ENCODE data around the gene KRTAP4-9.
"Not testable (repeated sequence)": the region's sequence is repeated elsewhere in the genome, so short reads cannot be mapped to it uniquely, and the experiment has no call there.

KRTAP4-9 gene

DNA sequence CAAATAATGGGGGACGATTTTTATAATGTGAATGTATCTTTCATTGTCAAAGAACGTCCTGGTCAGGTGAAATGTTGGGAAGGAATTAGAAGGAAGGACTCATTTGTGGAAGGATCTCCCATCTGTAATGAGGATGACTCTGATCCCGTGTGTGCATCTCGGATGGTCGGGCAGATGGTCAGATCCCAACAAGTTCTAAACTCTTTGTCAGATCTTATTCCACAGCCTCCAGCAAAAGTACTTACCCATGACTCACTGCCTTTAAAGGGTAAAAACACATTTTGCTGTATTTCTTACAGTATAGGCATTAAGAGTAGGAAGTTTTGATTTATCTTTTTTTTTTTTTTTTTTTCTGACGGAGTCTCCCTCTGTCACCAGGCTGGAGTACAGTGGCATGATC lies 6.7 kb upstream of the KRTAP4-9 start:
- no peak for DNase-seq

DNA sequence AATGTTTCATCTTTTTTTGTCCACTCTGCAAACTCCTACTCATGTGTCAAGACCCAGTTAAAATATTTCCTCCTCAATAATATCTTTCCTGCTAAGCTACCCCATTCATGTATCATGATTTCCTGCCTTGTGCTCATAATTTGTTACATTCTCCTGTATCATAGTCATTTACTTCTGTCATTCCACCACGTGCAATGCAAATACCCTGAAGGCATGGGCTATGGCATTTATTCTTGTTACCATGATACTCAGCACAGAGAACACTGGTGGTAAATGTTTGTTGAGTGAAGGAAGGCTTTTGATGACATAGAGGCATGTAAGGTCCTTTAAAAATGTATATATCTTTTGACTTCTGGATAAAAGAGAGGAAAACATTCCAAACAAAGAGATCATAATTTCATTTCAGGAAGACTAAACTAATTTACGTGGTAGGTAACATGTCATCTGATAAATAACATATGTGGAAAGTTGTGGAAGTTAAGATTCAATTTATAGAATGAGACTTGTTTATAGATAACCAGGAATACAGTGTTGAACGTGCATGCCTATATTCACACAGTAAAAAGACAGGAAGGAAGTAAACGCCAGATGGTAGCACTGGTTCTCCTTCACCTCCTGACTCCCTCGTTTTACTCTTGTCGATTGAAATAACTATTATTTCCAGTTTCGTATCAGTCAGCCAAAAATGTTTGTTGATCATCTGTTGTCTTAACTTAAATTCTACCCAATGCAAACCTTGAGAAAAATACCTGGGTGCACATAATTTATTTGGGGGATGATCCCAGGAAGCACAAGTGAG lies 5.3 kb upstream of the KRTAP4-9 start:
- not testable (repeated sequence) for DNase-seq

DNA sequence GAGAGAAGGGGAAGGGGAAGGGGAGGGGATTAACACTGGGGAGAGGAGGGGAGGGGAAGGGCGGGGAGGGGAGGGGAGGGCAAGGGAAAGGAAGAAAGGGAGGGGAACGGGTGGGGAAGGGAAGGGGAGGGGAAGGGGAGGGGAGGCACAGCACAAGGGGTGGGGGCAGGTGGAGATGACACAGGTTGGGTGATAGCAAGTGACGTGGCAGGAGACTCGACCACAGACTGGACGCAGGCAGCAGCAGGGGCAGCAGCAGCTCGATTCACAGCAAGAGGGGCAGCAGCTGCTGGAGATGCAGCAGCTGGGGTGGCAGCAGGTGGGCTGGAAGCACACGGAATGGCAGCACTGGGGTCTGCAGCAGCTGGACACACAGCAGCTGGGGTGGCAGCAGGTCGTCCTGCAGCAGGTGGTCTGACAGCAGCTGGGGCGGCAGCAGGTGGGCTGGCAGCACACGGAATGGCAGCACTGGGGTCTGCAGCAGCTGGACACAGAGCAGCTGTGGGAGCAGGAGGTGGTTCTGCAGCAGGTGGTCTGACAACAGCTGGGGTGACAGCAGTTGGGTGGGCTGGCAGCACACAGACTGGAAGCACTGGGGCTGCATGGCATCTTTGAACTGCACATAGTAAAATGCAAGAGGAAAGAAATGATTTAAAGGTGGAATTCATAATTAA lies 3.5 kb upstream of the KRTAP4-9 start, which contains the start of gene KRTAP4-16:
Gene KRTAP4-16 (minus strand): TSS at position 624 of the 674 bp plus-strand sequence. CDS start 0 bp downstream, at position 624.
- DNase-seq, result no peak

DNA sequence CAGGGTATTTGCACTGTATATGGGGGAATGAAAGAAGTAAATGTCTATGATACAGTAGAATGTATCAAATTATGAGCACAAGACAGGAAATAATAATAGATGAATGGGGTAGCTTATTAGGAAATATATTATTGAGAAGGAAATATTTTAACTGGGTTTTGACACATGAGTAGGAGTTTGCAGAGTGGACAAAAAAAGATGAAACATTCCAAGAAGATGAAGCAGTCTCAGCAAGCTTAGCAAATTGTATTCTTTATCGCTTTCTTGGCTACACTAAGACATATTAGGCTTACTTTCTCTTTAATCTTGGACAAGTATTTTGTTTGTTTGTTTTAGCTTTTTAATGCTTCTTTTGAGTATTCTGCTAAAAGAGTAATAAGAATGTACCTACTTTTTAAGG lies 1.3 kb upstream of the KRTAP4-9 start:
- DNase-seq, result no peak

DNA sequence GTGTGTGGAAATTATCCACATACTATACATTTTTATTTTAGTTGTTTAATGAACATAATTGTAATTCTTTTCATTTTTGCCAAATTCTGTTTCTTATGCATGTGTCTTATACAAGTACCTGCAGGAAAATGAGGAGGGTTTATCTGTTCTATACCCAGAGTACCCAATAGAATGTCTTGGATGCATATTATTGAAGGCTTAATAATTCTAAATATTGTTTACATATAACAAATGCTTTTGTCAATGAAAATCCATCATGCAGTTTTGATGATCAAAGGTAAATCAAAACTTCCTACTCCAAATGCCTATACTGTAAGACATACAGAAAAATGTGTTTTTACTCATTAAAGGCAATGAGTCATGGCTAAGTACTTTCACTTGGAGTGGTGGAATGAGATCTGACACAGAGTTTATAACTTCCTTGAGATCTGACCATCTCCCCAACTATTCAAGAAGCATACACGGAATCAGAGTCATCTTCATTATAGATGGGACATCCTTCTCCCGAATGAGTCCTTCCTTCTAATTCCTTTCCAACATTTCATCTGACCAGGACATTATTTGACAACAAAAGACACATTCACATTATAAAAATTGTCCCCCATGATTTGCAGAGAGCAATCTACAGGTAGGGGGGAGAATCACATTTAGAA lies 677 bp upstream of the KRTAP4-9 start:
- DNase-seq, result not testable (repeated sequence)

DNA sequence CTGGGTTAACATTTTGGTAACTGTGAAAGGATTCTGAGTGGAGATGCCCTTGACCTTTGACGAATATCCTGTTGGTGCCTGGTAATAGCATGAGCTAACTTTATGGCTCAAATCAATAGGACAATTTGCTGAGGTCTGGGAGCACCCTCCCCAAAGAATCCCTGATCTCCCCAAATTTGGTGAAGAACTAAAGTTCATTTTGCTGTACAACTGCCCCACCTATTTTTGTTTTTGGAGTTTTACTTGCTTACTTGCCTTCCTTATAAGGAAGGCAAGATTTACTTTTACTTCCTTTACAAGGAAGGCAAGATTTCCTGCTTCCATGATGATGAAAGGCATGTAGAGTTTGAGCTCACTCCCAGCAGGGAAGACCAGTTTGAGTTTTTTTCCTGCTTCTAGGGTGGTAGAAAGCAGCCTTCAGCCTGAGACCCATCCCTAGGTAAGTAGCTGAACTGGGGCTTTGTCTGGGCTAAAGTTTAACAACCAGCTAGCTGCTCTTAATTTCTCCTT lies 2.8 kb downstream of the KRTAP4-9 start:
- peak; percentile 31 for DNase-seq

DNA sequence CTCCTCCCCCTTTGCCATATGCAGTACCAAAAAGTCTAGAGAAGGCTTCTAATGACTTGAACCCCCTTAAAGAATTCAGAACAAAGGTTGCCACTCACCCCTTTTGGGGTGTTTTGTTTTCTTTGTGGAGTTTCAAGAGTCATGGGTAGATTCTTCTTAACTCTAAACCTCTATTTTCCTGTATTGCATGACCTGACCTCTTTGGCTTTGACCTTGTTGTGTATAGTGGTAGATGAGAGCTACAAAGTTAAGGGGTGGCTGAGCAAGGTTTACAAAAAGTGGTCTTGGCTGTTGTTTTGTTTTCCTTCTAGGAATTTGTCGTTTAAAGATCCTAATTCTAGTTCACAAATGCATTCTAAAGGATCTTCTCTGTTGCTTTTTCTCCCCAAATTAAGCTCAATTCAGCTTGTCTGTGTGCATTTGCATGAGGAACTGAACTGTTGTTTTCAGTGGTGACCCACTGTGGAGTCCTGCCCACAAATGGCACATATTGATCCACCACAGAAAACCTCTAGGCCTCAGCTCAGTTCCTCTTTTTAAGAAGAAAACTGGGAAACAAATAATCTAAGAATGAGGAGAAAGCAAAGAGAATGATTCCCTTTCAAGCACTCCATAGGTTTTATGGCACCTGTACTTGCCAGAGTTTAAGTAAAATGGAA lies 3.7 kb downstream of the KRTAP4-9 start:
- peak; percentile 72 for DNase-seq

DNA sequence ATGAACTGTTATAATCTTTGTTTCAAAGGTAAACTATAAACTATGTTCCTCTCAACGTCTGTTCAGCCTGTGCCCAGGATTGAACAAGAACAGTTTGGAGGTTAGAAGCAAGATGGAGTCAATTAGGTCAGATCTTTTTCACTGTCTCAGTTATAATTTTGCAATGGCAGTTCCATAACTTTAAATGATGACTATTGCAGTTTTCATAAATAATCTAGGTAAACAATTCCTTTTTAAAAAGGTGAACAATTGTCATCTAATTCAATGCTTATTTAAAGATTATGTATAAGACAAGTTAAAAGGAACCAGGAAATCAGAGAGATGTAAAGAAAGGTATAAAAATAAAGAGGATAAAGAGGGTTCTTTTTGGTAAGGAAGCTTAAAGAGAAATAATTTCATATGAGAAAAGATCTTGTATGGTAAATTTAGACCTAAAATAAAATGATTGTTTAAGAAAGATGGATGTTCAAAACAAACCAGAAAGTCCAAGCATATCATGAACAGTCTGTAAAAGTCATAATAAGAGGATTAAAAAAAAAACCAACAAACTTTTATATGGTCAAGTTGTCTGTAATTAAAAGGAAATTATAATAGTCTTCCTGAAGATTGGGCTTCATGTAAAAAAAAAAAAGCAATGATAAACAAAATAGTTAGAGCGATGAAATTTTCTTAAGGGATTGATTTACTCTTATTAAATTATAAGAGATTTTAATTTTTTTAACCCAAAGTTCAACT lies 6.1 kb downstream of the KRTAP4-9 start:
- no peak for DNase-seq

DNA sequence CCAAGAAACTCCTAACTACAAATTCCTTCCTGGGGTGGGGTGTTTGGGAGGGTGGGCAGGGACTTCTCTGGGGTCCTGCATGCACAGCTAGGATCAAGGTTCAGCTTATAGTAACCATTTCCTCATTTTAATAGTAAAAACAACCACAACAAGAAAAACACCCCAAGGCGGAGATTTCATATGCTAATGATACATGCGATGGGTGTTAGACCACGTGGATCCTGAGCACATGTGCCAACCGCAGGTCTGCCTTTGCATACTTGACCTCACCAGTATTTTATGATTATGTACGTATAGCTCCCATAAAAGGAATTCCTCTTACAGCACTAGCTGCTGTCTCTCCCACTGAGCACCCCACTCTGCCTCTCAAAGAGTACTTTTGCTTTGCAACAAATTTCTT lies 11.1 kb downstream of the KRTAP4-9 start:
- peak; percentile 65 for DNase-seq

DNA sequence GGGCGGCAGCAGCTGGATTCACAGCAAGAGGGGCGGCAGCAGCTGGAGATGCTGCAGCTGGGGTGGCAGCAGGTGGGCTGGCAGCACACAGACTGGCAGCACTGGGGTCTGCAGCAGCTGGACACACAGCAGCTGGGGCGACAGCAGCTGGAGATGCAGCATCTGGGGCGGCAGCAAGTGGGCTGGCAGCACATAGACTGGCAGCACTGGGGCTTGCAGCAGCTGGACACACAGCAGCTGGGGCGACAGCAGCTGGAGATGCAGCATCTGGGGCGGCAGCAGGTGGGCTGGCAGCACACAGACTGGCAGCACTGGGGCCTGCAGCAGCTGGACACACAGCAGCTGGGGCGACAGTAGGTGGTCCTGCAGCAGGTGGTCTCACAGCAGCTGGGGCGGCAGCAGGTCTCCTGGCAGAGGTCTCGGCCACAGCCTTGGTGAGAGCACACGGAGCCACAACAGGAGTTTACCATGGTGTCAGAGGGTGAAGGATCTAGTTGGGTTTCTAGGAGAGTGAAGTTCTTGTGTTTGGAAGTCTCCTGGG lies 12.7 kb downstream of the KRTAP4-9 start, which contains the start of gene KRTAP4-11:
Gene KRTAP4-11 (minus strand): TSS at position 528 of the 541 bp plus-strand sequence. CDS start 58 bp downstream, at position 470.
- not testable (repeated sequence) for DNase-seq

DNA sequence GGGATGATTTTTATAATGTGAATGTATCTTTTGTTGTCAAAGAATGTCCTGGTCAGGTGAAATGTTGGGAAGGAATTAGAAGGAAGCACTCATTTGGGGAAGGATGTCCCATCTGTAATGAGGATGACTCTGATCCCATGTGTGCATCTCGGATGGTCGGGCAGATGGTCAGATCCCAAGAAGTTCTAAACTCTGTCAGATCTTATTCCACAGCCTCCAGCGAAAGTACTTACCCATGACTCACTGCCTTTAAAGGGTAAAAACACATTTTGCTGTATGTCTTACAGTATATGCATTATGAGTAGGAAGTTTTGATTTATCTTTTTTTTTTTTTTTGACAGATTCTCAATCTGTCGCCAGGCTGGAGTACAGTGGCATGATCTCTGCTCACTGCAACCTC lies 13.5 kb downstream of the KRTAP4-9 start:
- no peak for DNase-seq

DNA sequence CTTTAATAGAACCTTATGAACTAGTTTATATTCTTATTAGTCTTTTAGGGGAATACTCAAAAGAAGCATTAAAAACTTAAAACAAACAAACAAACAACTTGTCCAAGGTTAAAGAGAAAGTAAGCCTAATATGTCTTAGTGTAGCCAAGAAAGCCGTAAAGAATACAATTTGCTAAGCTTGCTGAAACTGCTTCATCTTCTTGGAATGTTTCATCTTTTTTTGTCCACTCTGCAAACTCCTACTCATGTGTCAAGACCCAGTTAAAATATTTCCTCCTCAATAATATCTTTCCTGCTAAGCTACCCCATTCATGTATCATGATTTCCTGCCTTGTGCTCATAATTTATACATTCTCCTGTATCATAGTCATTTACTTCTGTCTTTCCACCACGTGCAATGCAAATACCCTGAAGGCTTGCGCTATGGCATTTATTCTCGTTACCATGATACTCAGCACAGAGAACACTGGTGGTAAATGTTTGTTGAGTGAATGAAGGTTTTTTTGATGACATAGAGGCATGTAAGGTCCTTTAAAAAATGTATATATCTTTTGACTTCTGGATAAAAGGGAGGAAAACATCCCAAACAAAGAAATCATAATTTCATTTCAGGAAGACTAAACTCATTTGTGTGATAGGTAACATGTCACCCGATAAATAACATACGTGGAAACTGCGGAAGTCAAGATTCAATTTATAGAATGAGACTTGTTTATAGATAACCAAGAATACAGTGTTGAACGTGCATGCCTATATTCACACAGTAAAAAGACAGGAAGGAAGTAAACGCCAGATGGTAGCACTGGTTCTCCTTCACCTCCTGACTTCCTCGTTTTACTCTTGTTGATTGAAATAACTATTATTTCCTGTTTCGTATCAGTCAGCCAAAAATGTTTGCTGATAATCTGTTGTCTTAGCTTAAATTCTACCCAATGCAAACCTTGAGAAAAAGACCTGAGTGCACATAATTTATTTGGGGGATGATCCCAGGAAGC lies 14.8 kb downstream of the KRTAP4-9 start:
- peak; percentile 82 for DNase-seq

DNA sequence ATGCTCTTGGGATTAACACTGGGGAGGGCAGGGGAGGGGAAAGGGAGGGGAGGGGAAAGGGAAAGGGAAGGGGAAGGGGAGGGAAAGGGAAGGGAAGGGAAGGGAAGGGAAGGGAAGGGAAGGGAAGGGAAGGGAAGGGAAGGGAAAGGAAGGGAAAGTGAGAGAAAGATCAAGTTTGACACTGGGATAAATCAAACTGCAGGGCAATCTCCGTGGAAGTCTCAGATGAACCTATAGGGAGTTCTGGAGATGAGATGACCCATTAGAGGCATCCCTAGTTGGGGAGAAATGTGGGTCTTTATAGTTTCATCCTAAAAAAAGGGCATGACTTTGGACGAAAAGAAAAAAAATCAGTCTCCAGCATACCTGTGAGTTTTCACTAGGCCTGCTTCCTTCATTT lies 16.6 kb downstream of the KRTAP4-9 start:
- no peak for DNase-seq

DNA sequence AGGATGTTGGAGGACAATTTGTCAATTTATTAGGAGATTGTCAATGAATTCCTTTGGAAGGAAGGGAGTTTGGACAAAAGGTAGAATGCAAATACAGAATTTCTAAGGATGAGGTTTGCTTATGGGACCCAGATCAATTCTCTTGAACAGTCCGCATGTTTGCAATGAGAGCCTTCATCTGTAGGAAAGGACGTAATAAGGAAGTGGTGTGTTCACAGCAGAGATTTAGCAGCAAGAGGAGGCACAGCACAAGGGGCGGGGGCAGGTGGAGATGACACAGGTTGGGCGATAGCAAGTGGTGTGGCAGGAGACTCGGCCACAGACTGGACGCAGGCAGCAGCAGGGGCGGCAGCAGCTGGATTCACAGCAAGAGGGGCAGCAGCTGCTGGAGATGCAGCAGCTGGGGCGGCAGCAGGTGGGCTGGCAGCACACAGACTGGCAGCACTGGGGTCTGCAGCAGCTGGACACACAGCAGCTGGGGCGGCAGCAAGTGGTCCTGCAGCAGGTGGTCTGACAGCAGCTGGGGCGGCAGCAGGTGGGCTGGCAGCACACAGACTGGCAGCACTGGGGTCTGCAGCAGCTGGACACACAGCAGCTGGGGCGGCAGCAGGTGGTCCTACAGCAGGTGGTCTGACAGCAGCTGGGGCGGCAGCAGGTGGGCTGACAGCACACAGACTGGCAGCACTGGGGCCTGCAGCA lies 18.3 kb downstream of the KRTAP4-9 start:
- DNase-seq, result not testable (repeated sequence)

DNA sequence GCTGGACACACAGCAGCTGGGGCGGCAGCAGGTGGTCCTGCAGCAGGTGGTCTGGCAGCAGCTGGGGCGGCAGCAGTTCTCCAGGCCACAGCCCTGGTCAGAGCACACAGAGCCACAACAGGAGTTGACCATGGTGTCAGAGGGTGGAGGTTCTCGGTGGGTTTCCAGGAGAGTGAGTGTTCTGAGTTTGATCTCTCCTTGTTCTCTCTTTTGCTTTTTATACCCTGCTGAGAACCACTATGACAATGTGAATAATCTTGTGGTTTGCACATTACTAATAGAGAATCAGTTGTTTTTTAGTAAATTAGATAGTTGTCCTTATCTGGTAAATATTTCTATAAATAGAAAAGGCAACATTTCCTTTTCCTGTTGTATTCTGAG lies 18.8 kb downstream of the KRTAP4-9 start, which contains the start of gene KRTAP4-12:
Gene KRTAP4-12 (minus strand): TSS at position 192 of the 381 bp plus-strand sequence. CDS start 60 bp downstream, at position 132.
- not testable (repeated sequence) for DNase-seq

DNA sequence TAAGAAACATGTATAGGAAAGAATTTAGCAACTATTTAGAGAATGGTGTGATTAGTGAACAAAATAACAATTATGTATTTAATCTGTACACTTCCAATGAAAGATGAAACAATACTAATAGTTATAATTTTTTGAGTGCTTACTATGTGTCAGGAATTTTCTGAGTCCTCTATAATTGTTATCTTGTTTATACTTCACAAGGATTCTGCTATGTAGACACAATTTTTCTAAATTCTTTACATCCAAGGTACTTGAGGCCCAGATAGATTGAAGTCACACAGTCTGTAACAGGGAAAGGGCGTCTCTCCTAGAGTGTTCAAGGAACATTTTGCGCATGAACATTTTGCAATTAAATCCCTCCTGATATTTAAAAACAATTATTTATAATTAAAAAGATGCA lies 19.9 kb downstream of the KRTAP4-9 start:
- no peak for DNase-seq

DNA sequence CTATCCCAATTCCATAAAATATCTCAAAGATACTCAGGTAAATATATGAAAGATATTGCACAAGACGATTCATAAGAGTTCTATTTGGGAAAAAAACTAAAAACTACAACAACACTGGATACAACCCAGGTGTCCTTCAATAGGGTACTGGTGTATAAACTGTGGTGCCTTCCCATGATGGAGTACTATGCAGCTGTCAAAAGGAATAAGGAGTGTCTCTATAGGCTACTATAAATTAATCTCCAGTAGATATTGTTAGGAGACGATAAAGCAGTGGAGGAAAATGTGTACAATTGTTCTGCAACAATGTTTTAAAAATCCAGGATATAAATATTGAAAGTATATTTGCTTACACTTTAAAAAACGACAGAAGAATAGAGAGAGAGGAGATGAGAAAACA lies 21.2 kb downstream of the KRTAP4-9 start:
- DNase-seq, result no peak

DNA sequence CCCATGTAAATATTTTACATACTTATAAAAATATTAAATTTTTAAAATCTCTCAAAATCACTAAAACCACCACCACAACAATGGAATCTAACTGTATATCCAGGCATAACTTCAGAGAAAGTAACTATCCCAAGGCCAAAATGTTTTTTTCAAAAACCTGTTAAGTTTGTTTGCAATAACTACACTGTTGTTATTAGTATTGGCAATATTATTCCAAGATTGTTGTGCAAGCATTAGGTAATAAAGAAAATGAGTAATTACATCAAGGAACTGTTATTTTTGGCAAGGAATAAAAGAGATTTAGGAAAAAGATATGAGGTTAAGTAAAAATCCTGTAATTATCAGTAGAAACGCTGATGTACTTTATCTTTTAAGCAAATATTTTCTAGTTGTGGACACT lies 22.2 kb downstream of the KRTAP4-9 start:
- no peak for DNase-seq

DNA sequence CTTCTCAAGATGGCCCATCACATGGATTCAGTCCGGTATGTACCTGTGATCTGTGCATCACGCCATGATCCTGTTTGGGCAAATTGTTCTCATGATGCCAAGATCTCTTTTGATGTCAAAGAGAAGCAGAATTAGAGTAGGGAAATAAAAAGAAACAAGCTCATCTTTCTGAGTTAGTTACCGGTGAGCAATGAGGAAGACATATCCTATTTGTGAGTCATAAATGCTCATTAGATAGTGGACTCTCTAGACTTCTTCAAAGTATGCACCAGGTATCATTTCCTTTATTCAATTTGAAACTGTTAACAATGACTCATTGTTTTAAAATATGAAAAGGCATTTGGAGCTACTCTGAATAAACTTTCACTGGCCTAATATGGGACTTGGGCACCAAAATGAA lies 26.8 kb downstream of the KRTAP4-9 start:
- no peak for DNase-seq
